HG02642 (cell line): Measurements from ENCODE around the gene AKAP7.
"Not testable (repeated sequence)": the region's sequence is repeated elsewhere in the genome, so short reads cannot be mapped to it uniquely, and the experiment has no call there.

ENCODE experiments used
- ATAC-seq: cut with Tn5 transposase; IDR thresholded peaks from one replicate; pipeline ENCODE4 v1.9.1; 2021; ENCODE audit warnings: mild to moderate bottlenecking; ENCODE audit not compliant: unreplicated experiment, poor library complexity

AKAP7 gene

DNA sequence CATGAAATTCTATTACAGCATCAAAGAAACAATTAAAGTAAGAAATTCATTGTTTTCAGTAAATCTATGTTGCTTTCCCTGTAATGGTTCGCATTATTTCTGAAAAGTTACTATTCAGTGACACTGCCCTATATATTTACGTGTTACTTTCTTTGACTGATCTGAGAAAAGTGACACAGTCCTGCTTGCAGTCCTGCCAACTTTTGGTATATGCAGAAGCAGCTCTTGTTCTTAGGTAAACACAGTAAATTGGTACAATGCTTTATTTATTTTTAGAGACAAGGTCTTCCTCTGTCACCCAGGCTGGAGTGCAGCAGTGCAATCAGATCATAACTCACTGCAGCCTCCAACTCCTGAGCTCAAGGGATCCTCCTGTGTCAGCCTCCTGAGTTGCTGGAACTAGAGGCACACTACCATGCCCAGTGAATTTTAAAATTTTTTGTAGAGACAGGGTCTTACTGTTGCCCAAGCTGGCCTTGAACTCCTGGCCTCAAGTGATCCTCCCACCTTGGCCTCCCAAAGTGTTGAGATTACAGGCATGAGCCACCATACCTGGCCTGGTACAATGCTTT lies 151.3 kb downstream of the AKAP7 start:
- no peak for ATAC-seq

DNA sequence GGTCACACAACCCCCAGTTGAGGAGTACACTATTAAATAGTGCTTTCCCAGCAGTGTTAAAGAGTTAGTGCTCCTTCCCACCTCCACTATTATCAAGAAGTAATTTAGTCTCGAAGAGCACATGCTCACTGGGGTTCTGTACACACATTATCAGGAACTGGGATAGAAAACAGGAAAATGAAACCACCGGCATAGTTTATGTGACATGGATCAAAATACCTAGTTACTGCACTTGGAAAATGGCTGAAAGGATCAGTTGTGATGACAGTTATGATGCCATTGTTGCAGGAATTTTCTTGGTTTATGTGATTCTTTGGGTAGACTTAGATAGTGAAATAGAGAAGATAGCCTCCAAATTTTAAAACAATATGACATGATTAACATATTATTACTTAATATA lies 152.9 kb downstream of the AKAP7 start:
- no peak for ATAC-seq

DNA sequence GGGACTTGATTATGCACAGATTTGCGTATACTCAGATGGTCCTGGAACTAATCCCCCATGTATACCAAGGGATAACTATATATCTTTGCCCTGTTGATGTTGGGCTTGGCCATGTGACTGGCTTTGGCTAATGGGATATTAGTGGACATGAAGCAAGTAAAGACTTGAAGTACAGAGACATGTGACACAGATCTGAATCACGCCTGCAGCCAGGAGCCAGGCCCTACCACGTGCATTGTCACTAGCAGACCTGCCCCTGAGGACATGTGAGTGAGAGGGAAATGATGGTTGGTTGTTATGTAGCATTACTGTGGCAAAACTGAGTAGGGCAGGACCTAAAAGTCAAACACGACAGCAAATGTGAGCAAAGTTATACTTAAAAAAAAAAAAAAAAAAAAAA lies 155.7 kb downstream of the AKAP7 start:
- no peak for ATAC-seq

DNA sequence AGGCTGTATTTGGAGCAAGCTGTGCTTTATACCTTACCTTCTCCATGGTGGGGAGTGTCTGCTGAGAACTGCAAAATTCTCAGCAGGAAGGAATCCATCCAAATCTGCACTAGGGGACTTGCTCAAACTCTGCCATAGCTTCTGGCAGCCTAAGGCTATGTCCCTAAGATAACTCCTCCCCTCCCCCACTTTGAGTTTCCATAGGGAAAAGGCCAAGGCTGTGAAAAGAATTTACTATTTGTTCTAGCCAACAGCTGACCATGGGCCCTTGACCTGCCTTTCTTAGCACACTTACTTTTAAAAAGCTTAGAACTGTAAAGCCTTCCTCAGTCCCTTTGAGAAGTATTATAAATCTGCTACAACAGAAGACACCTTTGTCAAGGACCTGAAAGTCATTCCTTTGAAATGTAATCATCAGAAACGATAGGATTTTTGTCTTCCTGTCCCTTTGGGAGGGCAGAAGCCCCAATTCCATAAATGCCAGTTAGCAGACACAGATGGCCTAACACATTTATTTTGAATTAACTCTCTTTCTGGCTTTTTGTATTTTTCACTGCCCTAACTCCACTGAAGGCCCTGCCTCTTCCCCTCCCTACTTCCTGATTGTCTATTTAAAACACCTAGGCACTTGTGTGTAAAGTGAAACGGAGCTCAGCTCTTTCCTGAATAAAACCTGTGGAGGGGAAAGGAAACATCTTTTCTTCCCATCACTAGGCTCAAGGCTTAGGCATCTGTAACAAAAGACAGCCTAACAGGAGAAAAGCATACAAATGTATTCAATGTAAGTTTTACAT lies 157.1 kb downstream of the AKAP7 start:
- no peak for ATAC-seq

DNA sequence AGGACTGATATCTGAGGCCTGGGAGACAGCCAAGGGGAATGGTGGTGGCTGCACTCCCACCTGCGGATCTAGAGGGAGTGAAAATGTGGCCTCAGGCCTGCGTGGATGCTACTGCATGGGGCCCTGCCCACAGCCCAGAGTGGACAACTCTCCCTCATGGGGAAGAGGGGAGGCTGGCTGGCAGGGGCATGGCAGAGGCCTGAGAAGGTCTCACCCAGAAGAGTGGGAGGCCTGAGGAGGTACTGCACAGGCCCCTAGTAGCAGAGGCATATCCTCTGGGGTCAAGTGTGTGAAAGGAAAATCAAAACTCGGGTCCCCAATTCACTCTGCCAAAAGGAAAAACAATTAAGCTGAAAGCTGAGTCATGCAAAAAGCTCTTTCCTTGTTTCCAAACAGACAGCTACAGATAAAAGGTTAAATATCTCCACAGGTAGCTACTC lies 158.2 kb downstream of the AKAP7 start:
- ATAC-seq, result no peak

DNA sequence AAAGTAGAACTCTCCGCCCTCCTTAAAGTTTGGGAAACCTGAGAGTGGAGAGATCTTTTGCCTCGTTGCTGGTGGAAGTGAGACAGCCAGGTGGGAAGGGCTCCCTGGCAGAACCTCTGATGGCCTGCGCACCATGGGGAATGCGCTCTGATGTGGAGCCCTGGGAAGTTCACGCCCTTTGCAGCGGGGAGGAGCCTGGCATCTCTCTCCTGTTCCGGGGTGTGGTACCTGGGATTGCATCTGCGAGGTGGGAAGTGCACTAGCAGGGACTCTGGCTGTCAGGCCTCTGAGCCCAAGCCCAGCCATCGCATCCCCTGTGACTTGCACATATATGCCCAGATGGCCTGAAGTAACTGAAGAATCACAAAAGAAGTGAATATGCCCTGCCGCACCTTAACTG lies 159.8 kb downstream of the AKAP7 start:
- no peak for ATAC-seq

DNA sequence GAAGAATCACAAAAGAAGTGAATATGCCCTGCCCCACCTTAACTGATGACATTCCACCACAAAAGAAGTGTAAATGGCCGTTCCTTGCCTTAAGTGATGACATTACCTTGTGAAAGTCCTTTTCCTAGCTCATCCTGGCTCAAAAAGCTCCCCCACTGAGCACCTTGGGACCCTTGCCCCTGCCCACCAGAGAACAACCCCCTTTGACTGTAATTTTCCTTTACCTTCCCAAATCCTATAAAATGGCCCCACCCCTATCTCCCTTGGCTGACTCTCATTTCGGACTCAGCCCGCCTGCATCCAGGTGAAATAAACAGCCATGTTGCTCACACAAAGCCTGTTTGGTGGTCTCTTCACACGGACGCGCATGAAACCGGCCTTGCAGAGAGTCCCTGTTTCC lies 165.6 kb downstream of the AKAP7 start:
- ATAC-seq, result not testable (repeated sequence)

DNA sequence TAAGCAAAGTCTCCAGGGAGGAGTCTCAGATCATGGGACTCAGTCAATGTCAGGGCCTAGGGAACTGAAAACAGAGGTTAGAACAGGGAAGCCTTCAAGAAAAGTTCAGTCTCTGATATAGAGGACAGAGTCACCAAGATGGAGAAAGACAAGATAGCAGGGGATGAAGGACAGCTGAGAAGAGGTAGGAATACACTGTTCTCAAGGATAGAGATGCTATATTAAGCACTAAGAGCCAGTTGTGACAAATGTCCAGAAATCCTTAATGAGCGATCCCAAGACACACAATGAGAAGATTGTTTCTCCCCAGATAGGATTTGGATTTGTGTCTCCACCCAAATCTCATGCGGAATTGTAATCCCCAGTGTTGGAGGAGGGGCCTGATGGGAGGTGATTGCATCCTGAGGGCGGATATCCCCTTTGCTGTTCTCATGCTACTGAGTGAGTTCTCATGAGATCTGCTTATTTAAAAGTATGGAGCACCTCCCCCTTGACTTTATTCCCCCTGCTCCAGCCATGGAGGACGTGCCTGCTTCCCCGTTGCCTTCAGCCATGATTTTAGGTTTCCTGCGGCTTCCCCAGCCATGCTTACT lies 168.2 kb downstream of the AKAP7 start:
- ATAC-seq, result no peak

DNA sequence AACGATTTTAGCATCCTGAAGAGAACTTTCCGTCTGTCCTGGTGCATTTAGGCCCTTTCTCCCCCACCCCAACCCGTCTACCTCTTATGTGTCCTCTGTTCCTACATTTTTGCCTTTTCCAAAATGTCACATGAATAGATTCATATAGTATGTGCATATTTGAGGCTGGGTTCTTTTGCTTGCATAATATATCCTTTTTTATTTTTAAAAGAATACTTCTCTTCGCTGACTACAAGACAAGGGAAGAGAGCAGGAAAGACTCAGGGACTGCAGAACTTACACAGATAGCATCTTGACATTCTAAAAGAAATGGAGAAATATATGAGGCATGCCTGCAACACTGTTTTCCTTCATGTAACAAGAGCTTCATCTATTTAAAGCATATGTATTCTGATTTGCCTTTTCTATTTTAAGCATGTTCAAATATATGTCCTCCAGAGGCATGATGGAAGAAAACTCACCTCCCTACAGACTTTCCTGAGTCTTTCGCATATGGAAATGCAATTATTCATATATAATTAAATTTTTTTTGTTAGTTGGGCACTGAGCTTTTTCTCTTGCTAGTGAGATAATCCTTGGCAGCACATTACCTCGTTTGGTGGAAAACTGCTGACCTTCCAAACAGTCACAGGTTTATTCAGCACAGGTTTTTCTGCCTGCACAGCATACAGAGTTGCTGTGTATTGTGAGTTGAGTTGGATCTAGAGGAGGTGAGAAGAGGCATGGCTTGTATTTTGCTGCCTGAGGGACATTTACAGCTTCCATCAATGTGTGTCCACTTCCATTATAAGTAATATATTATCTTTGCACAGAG lies 170.0 kb downstream of the AKAP7 start:
- ATAC-seq, result no peak

DNA sequence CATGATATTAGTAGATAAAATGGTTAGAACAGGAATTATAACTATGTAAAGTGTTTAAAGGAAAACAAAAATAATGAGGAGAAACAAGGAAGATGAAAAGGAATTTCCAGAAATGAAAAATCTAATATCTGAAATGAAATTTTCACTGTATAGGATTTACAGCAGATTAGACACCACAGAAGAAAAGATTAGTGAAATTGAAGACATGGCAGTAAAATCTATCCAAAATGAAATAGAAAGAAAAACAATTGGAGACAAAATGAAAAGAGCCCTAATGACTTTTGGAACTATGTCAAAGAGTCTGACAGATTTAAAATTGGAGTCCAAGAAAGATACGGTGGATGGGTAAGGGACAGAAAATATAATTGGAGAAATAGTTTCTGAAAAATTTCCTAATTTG lies 174.2 kb downstream of the AKAP7 start:
- no peak for ATAC-seq

DNA sequence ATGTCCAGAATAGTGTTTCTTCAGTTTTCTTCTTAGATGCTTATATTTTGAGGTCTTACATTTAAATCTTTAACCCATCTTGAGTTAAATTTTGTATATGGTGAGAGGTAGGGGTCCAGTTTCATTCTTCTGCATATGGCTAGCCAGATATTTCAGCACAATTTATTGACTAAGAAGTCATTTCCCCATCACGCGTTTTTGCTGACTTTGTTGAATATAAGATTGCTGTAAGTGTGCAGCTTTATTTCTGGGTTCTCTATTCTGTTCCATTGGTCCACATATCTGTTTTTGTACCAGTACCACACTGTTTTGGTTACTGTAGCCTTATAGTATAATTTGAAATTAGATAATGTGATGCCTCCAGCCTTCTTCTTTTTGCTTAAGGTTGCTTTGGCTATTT lies 179.6 kb downstream of the AKAP7 start:
- no peak for ATAC-seq

DNA sequence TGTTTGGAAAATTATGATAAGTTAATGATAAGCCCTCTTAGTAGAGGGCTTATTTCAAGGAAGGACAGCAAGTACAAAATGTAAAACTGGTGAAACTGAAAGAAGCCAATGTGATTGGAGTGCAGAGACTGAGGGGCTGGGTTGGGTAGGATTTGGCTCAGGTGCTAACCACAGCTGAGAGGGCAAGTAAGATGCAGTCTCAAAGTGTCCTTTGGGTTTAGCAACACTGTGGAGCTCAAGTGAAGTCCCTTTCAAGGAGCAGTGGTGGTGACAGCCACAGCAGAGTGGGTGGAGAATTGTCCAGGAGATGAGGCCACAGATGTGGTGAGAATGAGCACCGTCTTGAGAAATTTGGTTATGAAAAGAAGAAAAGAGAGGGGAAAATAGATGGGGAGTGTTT lies 181.4 kb downstream of the AKAP7 start:
- ATAC-seq, result no peak

DNA sequence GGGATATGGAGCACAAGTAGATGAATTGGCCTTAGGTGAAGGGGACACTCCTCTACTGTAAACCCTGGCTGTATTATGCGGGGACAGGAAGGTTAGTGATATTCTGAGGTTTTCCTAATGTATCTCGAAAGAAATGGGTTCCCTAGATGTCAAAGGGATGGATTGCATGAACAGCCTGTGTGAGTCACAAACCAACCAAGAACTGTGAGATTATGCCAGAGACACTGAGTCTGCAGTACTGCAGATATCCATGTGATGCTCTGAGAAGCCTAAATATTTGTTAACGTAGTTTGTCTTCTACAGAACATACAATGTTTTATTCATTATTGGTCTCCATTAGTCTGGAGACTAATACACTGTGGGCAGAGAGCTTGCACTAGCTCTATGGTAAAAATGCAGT lies 182.2 kb downstream of the AKAP7 start:
- no peak for ATAC-seq

DNA sequence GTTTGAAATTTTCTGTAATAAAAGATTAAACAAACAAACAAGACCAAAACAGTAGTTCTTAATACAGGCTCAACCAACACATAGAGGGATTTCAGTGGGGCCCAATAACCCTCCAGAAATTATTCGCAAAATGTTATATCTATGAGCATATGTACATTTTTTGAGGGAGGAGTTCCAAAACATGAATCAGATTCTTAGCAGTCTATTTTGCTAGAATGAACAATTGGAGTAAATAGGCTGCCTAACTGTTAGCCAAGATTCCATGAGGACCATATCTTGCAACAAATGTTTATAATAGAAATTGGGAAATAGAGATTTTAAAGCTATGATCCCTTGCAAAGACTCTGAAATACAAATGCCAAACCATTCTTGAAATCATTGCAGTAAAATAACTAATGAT lies 186.3 kb downstream of the AKAP7 start:
- ATAC-seq, result no peak

DNA sequence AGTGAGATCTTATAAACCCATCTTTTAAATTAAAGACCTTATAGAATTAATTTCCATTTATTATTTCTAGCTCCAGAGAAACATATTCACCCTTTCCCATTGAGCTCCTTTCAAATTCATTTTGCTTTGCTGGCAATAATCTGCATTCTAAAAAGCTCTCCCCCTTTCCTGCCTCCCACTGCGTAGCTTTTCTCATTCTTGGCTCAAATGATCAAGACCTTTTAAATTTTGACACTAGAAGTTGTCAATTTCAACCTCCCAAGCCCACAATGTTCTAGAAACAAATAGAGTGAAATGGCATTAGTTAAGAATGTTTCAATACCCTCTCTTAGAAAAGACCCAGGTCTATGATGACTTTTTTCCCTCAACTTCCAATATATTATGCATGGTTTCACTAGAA lies 186.9 kb downstream of the AKAP7 start:
- no peak for ATAC-seq

DNA sequence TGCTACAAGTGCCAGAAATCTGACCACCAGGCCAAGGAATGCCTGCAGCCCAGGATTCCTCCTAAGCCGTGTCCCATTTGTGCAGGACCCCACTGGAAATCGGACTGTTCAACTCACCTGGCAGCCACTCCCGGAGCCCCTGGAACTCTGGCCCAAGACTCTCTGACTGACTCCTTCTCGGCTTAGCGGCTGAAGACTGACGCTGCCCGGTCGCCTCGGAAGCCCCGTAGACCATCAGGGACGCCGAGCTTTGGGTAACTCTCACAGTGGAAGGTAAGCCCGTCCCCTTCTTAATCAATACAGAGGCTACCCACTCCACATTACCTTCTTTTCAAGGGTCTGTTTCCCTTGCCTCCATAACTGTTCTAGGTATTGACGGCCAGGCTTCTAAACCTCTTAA lies 190.4 kb downstream of the AKAP7 start:
- ATAC-seq, result not testable (repeated sequence)

DNA sequence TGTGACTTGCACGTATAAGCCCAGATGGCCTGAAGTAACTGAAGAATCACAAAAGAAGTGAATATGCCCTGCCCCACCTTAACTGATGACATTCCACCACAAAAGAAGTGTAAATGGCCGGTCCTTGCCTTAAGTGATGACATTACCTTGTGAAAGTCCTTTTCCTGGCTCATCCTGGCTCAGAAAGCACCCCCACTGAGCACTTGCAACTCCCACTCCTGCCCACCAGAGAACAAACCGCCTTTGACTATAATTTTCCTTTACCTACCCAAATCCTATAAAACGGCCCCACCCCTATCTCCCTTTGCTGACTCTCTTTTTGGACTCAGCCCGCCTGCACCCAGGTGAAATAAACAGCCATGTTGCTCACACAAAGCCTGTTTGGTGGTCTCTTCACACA lies 193.5 kb downstream of the AKAP7 start:
- ATAC-seq, result not testable (repeated sequence)

DNA sequence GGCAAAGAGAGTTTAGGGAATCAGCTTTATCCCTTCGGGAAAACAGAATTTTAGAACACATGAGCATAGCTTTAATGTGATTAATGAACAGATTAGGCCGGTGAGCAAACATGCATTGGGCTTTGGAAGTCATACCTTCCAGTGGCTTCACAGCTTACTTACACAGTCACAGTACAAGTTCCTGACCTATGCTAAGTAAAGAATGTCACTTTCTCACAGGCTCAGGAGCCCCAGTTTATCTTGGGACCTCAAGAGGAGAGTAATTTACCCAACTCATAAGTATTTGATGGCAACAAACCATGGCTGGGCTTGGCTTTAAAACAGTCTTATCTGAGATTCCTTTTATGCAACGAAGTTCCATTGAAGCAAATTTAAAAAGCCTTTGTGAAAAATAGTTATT lies 195.9 kb downstream of the AKAP7 start:
- no peak for ATAC-seq

DNA sequence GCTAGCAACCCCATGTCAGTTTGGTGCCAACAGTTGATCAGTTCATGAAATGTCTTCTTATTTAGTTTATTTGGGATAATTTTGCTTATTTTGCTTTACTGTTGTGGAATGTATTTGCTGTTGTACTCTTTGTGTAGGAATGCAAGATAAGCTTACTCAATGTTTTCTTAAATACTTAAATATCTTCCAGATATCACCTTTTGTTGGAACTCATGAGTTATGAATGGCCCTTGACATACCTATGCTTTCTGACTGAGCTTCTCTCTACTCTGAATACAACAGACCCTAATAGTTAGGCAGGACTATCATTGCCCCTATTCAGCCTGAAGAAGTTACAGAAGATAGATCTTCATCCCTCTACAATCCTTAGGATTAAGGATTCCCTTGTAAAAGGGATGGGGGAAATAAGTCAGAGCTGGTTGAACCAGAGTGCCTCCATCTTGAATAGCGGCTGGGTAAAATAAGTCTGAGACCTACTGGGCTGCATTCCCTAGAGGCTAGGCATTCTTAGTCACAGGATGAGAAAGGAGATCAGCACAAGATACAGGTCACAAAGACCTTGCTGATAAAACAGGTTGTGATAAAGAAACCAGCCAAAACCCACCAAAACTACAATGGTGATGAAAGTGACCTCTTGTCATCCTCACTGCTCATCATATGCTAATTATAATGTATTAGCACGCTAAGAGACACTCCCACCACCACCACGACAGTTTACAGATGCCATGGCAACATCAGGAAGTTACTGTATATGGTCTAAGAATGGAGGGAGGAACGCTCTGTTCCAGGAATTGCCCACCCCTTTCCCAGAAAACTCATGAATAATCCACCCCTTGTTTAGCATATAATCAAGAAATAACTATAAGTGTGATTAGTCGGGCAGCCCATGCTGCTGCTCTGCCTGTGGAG lies 196.9 kb downstream of the AKAP7 start:
- ATAC-seq, result no peak
